ENCODE results near the gene RGS14. TPM values are rescaled to one million over a fixed set of nuclear protein-coding genes. Genes with fewer than 3 reads are reported as not detected.
A peak's percentile ranks its signal among the peaks of the same experiment; 100 is the strongest.
"Not testable (repeated sequence)": the region's sequence is repeated elsewhere in the genome, so short reads cannot be mapped to it uniquely, and the experiment has no call there.

The RGS14 gene
- polyA plus RNA-seq, 4 donors, result 11.9 to 18.7 (median 15.3) TPM

DNA sequence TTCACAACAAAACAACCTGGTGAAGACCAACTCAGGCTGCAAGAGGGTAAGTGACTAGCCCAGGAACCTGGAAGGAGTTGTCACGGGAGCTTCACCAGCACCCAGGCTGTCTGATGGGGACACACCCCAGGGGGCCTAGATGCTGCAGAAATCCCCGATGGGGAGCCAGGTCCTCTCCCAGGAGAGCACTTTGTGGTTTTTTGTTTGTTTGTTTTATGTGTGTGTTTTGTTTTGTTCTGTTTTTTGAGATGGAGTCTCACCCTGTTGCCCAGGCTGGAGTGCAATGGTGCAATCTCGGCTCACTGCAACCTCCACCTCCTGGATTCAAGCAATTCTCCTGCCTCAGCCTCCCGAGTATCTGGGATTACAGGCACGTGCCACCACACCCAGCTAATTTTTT, 17.8 kb downstream of the RGS14 start:
- not testable (repeated sequence) for DNase-seq (ENCODE audit: low read depth in 4 of 4, low spot score in 3 of 4)

GRCh38 chr5:177376107-177376506, 18.4 kb downstream of the RGS14 start:
- no peak for DNase-seq (ENCODE audit: low read depth in 4 of 4, low spot score in 3 of 4)

GRCh38 chr5:177377851-177378776, 20.4 kb downstream of the RGS14 start:
- no peak for DNase-seq (ENCODE audit: low read depth in 4 of 4, low spot score in 3 of 4)

DNA sequence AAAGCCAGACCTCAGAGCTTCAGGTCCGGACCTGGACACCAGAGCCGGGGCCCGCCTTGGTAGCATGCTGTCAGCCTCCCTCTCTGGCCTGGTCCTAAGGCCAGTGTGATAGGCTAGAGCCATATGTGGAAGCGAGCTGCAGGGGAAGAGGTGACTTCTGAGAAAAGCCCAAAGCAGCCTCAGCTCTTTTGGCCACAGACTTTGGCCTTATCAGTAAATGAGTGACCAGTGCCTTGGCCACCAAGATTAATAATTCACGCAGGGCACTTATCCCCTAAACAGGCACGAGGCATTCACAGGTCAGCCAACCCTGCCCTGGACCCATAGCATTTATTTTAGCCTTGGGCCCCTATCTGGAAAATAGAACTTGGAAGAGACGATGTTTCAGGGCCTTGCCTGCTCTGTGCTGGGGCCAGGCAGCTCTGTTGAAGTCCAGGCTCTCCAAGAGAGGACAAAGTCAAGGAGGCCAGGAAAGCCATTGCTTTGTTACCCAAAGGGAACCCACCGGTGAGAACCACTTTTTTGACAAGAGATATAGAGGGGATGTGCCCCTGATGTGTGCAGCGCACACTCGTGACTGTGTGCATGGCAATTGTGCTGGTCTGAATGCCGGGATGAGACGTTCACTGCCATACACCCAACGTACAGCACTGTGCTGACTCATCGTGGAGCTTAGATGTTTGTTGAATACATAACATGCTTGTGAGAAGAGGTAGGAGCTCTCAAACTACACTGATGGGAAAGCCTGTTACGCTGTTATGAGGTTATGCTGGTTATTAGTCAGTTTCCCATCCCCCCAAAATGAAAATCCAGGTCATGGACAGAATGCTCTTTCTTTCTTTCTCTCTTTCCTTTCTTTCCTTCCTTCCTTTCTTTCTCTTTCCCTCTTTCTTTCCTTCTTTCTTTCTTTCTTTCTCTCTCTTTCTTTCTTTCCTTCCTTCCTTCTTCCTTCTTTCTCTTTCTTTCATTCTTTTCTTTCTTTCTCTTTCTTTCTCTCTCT, 21.5 kb downstream of the RGS14 start:
- no peak for DNase-seq (ENCODE audit: low read depth in 4 of 4, low spot score in 3 of 4)

DNA sequence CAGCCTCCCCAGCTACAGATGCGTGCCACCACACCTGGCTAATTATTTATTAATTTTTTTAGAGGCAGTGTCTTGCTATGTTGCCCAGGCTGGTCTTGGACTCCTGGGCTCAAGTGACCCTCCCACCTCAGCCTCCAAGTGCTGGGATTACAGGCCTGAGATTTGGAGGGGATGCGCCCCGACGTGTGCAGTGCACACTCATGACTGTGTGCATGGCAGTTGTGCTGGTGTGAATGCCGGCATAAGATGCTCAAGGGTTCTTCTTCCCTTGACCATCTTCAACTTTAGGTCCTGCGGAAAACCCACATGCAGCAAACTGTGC, 23.0 kb downstream of the RGS14 start:
- DNase-seq (ENCODE audit: low read depth in 4 of 4, low spot score in 3 of 4), result no peak

- DNase-seq (ENCODE audit: low read depth in 4 of 4, low spot score in 3 of 4), result no peak
Measured at GRCh38 chr5:177382423-177383029, 24.8 kb downstream of the RGS14 start.

GRCh38 chr5:177383181-177383580, 25.5 kb downstream of the RGS14 start:
- DNase-seq (ENCODE audit: low read depth in 4 of 4, low spot score in 3 of 4), result no peak

DNA sequence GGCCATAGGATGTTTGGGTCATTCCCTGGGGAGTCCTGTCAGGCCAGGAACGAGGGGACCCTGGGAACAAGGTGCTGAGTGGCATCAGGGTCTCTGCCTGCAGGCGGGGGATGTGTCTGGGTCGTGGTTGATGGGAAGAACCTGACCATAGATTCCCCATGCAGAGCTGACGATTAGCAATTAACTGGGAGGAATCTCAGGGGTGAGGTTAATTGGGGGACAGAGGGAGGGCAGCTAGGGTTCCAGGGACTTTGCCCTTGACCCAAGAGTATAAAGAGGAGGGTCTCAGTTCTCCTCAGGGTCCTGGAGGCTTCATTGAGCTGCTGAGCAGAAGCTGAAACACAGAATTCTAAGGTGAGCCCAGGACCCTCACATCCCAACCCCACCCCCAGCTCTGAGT, 26.4 kb downstream of the RGS14 start, which contains the start of gene SLC34A1:
SLC34A1 (plus strand) TSS at position 301 of the 400 bp plus-strand sequence. CDS start 1,308 bp downstream, outside the sequence.
- DNase-seq (ENCODE audit: low read depth in 4 of 4, low spot score in 3 of 4), result no peak

GRCh38 chr5:177385720-177386119, 28.0 kb downstream of the RGS14 start:
- DNase-seq (ENCODE audit: low read depth in 4 of 4, low spot score in 3 of 4), result no peak

- no peak for DNase-seq (ENCODE audit: low read depth in 4 of 4, low spot score in 3 of 4)
Measured at GRCh38 chr5:177386542-177386941, 28.8 kb downstream of the RGS14 start.

DNA sequence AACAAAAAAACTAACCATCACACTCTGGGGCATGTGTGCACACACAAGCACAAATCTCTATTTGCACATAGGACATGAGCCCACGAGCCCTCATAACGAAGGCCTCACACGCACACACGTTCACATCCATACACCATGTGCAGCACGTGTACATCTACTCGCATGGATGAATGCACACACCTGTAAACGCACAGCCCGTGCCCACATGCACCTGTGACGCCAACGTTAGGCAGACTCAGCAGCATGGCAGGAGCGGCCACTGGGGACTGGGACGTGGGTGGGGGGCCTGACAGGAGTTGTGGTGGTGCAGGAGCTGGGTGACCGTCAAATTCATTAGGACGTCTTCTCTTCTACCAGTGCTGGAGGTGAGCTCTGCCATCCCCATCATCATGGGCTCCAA, 29.7 kb downstream of the RGS14 start:
- DNase-seq (ENCODE audit: low read depth in 4 of 4, low spot score in 3 of 4), result no peak

- DNase-seq (ENCODE audit: low read depth in 4 of 4, low spot score in 3 of 4), result no peak
Measured at GRCh38 chr5:177388521-177389052, 30.9 kb downstream of the RGS14 start.

DNA sequence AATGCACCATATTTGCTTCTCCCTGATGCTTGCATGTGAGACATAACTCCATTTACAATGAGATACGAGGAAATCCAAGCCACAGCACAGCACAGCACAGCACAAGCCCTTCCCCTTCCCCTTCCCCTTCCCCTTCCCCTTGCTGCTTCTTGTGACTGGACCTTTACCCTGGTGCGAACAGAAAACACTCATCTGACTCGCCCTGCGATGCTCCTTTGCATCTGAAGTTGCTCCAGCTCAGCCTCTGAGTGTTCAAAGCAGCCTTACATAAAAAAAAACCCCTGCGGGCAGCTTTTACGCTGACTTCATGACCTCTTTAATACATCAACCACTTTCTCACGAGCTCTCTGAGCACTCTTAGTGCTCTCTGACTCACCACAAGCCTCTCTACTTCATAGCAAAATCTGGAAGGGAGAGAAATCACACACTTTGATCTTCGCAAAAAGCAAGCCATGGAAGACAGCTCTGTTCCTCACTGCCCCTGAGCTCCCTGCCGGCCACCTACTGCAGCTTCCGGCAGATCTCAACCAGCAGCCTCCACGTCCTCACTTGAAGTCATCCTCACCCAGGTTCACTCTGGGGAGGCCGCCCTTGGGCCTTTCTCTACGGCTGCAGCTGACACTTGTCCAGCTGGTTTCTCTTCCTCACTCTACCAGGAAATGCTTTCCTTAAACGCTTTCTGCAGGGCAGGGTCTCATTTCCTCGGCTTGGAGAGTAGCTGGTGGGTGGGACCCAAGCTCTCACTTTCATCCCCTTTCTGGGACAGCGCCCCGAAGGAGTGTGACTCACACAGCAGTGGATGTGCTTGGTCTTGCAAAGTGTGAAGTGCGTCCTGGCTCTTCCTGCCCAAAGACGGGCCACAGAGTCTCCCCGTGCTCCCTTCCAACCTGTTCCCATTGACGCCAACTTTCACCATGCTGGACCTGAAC, 31.8 kb downstream of the RGS14 start:
- DNase-seq (ENCODE audit: low read depth in 4 of 4, low spot score in 3 of 4), result no peak

- peak in 3 of 4 donors; percentile 81 to 85 (median 84) for DNase-seq (ENCODE audit: low read depth in 4 of 4, low spot score in 3 of 4)
Measured at GRCh38 chr5:177390363-177391300, 32.9 kb downstream of the RGS14 start.

DNA sequence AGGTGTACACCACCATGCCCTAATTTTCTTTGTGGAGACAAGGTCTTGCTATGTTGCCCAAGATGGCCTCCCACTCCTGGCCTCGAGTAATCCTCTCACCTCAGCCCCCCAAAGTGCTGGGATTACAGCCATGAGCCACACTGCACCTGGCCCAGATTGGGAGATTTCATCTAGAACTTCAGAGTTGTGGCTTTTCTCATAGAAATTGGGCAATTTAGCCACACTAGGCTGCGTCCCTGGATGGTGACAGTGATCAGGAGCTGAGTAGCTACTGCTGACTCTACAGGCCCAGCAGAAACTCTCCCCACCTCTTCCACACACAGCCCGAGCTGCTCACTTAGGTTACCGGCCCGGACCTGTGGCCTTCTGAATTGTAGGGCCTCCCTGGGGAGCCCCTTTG, 35.0 kb downstream of the RGS14 start:
- DNase-seq (ENCODE audit: low read depth in 4 of 4, low spot score in 3 of 4), result no peak

GRCh38 chr5:177393206-177393765, 35.6 kb downstream of the RGS14 start:
- DNase-seq (ENCODE audit: low read depth in 4 of 4, low spot score in 3 of 4), result no peak

- DNase-seq (ENCODE audit: low read depth in 4 of 4, low spot score in 3 of 4), result no peak
Measured at GRCh38 chr5:177393990-177394389, 36.3 kb downstream of the RGS14 start.

- no peak for DNase-seq (ENCODE audit: low read depth in 4 of 4, low spot score in 3 of 4)
Measured at GRCh38 chr5:177396078-177396477, 38.4 kb downstream of the RGS14 start.
